ENCODE data around the gene ABCB10.
"Not testable (repeated sequence)": the region's sequence is repeated elsewhere in the genome, so short reads cannot be mapped to it uniquely, and the experiment has no call there.

Gene ABCB10

DNA sequence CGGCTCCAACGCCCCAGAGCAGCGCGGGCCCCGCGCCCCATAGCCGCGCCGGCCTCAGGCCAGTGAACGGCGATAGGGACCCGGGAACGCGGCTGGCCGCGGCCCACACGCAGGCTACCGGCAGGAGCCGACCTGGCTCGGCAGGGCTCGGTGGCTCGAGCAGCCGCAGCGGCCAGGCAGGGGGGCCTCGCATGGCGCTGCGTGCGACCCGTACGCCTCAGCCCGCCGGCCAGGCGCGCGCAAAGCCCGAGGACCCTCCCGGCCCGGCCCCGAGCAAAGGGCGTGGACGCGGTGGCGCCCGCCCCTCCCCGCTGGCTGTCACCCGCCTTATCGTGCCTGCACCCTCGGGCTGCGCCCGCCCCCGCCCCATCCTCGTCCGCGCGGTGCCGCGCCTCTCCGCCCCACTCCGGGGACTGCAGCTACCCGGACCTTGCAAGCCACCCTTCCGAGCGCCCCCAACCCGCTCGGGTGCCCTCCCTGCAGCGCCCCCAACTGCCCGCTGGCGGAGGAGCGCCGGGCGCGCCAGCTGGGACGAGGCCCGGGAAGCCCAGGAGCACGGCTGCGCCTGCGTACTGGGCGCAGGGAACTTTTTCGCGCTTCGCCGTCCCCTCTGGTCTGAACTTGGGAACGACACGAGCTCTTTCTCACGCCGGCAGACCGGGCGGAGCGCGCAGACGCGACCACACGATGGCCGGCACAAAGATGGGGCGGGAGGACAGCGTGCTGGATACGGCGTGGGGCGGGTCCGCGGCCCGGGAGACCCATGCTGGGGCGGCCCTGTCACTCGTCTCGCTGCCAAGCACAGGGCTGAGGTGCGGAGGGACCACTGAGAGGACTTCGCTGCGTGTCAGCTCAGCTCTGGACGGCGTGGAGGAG lies at the start of gene ABCB10:
ABCB10 (minus strand) TSS at position 248 of the 876 bp plus-strand sequence; CDS start at position 193, 55 bp downstream.
- DNase-seq: peak; percentile 88

DNA sequence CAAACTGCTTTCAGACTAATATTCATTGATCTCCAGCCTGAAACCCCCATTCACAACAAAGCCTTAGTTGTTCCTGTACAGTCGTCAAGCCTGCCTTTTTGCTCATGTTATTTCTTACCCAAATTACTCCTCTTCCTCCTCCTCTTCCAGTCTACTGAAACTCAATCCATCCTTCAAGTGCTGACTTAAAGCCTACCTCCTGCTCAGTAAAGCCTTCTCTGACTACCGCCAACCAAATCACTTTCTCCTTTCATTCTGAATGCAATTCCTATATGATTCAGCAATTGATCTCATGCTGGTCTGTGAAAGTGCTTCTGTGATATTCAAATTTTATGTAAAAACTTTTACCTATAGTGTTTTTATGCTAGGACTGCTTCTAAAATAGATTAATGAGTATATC lies 48.9 kb upstream of the ABCB10 start:
- DNase-seq: no peak

DNA sequence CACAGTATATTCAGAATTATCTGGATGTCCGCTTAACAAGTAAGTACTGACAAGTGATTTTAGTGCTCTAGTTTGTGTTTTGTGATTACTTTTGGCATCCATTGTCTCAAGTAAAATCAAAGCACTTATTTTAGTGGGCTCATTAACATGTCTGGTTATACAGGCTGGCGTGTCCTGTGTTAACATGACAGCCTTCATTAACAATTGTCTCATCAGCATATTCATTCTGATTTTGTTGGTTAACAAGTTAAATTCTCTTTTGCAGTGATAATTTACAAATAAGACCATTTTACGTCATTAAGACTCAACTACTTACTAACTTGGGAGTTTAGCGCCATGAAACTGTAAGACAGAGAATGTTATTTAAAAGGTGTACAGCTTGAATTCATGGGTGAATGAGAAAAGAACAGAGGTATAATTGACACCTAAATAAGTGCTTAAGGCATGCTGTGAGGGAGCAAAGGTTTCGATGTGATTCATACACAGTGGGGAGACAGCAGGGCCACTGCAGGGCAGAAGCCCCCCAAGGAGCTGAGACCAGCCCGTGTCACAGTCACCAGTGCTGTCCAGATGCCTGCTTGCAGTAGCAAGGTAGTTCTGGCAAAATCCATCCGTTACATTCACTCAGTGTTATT lies 45.0 kb upstream of the ABCB10 start:
- DNase-seq: no peak

DNA sequence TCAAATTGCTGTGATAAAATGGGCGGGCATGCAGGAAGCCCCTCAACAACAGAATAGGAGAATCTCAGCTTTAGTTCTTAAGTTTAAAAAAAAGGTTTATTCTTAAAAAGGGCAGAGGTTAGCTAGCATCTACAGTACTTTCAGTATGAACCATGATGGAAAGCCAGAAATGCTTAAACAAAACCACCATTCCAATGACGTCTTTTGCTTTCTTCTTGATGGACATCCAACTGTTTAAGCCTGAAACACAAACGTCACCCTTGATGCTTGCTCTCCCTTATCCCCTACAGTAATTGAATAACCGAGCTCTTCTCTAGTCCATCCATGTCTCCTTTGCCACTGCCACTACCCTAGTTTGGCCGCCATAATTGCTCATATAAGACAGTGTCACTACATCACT lies 41.7 kb upstream of the ABCB10 start:
- DNase-seq: no peak

DNA sequence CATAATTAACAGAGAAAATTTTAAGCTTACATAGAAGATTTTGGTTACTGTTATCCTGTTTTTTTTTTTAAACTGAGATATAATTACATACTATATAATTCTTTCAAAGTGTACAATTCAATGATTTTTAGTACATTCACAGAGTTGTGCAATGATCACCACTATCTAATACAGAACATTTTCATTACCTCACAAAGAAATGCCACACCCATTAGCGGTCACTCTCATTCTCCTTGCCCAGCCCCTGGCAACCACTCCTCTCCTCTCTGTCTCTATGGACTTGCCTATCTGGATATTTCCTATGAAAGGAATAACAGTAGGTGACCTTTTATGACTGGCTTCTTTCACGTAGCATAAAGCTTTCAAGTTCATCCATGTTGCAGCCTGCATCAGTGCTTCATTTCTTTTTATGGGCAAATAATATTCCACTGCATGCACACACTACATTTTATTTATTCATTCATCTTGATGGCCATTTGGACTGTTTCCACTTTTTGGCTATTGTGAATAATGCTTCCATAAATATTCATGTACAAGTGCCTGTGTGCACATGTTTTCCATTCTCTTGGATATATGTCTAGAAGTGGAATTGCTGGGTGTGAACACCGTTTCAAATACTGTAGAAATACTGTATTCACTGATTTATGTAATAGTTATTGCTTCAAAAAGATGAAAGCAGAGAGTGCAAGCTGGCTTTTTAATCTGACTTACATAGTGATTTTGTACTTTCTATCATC lies 40.9 kb upstream of the ABCB10 start:
- DNase-seq: no peak

DNA sequence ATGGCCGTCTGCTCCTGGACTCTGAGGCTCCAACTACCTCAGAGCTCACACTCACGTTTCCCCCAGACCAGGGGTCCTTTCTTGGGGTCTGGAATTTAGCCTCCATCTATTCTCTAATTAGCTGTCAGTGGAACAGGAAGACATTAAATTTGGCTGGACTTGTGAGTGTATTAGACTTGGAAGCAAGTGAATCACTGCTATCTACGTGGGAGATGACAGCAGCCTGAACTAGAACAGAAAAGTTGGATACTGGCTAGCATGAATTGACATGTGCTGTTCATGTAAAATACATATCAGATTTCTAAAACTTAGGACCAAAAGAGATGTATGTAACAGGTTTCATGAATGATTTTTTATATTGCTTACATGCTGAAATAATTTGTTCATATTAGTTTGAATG lies 39.4 kb upstream of the ABCB10 start:
- DNase-seq: no peak

DNA sequence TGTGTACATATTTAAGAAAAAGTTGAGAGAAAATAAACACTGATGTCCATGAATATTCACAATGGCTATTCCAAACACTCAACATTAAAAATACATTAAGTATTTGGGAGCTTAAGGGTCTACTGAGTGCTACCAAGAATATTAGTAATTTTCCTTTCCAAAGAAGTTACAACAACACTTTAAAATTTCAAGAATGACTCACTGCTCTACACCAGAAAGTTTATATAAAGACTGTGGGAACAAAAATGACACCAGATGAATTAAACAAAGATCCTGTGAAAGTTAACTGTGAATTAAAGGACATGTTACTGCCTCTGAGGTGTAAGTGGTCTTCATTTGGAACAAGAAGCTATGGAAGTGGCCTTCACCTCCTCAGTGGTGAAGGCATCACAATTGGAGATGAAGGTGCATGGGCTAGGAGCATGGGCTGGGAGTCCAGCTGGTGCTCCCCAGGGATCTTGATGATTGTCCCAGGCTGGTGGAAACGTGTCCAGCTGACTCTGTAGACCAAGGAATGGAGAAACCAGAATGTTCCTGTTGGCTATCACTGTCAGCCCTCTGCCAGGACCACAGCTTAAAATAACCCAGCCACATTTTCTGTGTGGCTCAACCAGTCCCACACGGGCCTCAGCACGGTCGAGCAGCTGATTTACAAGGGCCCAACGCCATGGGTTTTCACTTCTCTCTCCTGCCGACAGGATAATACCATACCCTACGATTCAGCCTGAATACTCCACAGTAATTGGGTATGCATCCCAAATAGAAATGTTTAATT lies 38.6 kb upstream of the ABCB10 start:
- no peak for DNase-seq

DNA sequence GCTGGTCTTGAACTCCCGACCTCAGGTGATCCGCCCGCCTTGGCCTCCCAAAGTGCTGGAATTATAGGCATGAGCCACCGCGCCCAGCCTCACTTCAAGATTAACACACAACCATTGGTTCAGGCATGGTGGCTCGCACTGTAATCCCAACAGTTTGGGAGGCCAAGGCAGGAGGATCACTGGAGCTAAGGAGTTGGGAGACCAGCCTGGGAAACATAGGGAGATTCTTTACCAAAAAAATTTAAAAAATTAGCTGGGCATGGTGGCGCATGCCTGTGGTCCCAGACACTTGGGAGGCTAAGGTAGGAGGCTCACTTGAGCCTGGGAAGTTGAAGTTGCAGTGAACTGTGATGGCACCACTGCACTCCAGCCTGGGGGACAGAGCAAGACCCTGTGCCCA lies 37.4 kb upstream of the ABCB10 start:
- DNase-seq: not testable (repeated sequence)

DNA sequence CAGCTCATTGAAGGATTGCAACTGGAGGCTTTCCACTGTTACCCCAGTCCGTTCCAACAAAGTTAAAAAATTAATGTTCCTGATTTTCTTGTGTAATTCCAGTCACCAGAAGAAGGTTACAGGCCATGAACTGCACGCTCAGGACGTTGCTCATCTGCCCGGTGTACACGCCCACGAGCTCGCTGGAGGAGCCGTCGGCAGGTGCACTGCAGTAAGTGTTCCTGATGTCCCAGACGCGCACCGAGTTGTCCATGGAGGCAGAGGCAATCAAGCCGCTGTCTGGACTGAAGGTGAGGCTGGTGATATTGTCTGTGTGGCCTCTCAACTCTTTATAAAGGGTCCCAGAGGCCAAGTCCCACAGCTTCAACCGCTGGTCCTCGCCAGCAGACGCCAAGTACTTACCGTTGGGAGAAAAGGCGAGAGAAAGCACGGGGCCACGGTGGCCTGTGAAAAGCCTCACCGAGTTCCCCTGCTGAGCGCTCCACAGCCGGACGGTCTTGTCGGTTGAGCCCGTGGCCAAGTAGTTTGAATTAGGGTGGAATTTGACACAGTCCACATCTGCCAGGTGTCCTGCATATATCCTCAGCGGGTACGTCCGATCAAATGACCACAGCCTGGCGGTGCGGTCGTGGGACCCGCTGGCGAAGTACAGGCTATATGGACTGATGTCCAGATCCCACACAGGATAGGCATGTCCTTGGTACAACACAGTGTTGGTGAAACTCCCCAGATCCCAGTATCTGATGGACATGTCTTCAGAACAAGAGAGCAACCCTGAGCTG lies 35.9 kb upstream of the ABCB10 start:
- no peak for DNase-seq

DNA sequence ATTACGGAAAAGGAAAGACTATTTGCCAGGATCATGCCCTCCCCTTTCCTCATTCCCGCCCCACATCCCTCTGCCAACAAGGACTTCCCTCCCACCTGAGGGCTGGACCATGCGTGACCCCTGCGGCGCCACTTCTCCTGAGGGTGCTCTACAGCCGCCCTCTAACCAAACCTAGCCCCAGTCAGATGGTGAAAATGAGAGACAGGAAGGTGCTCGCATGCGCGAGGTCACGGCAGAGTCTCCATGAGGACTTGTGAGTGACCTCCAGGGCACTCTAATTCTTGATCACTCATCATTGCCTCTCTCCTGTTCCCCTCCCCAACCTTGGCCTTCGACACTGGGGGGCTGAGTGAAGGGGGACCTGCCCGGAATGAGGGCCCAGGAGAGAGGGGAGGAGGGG lies 35.3 kb upstream of the ABCB10 start:
- DNase-seq: no peak

DNA sequence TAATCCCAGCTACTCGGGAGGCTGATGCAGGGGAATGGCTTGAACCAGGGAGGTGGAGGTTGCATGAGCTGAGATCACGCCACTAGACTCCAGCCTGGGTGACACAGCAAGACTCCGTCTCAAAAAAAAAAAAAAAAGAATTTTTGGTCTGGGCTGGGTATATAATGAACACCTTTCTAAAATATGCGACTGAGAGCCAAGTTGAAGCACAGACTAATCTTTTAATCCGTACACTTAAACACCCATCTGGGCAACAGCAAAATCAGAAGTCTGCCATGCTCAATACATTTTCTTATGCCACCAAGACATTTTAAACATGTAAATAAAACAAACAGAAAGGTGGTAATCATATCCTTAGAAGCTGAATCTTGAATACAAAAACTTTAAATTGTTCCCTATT lies 31.6 kb upstream of the ABCB10 start:
- DNase-seq: no peak

DNA sequence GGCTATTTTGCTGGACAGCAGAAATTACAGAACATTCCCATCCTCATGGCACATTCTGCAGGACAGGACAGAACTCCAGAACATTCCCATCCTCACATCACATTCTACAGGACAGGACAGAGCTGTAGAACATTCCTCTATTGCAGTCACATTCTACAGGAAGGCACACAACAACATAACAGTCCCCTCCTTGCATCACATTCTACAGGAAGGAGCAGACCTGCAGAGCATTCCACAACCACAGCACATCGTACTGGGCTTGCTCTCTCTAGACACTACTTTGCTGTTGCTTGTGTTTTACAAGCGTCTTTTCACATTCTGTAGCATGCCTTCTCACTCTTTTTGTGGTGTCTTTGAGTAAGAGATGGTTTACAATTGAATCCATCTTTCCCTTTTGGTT lies 26.8 kb upstream of the ABCB10 start:
- no peak for DNase-seq

DNA sequence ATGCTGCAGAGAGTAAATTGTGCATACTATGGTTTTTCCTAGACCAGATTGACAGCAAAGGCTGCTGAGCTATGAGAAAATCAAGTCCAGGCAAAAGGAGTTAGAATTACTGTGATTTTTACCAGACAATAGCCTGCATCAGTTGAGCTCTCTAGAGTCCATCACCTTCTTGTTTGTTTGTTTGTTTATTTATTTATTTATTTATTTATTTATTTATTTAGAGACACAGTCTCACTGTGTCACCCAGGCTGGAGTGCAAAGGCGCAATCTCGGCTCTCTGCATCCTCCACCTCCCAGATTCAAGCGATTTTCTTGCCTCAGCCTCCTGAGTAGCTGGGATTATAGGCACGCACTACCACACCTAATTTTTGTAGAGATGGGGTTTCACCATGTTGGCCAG lies 24.2 kb upstream of the ABCB10 start:
- DNase-seq: no peak

DNA sequence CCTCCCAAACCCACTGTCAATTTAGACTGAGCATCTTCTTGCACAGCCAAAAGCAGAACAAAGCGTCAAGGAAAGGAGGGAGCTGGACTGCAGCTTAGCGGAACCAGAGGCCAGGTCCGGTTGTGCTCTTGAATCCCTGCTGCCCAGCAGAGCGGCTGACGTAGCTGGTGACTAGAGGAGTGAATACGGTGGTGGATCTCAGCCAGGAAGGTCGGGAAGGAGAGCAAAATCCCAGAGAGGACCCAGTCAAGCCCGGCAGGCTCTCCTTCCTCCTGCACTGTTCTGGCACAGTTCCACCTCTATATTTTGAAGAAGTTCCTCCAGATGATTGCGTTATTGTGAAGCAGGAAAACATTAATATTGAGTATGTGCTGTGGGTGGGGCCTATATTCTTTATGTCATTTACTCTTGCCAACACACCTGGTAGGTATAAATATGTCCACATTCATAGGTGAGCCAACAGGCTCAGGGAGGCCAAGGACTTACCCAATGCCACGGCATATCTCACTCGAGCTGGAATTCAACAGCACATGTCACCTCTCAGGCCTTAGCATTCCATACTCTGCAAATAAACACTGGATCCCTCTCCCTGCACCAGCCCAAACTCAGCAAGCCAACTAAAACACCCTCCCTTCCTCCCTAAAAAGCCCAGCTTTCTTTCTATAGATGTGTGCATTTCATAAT lies 23.6 kb upstream of the ABCB10 start:
- DNase-seq: no peak

DNA sequence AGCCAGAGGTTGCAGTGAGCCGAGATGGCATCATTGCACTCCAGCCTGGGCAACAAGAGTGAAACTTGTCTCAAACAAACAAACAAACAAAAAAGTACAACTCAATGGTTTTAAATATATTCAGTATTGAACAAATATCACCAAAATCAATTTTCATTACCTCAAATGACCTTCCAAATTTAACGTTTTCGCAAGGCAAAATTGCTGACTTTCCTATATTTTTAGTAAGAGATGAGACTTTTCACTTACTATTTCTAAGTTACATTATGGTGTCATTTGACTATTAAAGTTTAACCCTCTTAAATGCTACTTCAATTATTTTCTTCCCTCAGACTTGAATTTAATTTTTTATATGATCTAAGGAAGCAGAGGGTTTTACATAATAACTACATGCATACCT lies 23.0 kb upstream of the ABCB10 start:
- no peak for DNase-seq

DNA sequence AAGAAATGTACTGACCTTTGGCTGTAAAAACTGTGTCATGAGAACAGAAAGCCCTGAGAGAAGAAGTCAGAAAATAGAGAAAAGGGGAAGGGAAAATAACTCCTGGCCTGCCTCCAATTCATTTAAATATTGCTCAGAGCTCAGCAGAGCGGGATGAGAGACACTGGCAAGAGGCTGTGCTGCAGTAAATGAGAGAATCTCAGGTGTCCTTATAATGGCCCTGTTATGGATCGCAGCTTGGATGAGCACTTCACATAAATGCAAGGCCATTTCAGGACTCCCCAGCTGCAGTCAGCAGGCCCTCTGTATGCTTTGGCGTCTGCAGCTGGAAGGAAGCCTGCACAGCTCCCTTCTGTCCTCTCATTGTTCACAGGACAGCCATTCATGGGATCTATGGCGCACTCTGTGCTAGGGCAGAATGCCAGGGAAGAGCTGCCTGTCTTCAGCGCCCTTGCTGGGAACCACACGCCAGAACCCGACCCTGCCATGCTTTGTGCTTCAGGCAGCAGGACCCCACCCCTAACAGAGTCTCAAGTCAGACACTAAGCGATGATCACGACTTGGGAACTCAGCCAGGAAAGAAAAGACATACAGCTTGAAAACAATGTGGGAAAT lies 20.7 kb upstream of the ABCB10 start:
- no peak for DNase-seq

DNA sequence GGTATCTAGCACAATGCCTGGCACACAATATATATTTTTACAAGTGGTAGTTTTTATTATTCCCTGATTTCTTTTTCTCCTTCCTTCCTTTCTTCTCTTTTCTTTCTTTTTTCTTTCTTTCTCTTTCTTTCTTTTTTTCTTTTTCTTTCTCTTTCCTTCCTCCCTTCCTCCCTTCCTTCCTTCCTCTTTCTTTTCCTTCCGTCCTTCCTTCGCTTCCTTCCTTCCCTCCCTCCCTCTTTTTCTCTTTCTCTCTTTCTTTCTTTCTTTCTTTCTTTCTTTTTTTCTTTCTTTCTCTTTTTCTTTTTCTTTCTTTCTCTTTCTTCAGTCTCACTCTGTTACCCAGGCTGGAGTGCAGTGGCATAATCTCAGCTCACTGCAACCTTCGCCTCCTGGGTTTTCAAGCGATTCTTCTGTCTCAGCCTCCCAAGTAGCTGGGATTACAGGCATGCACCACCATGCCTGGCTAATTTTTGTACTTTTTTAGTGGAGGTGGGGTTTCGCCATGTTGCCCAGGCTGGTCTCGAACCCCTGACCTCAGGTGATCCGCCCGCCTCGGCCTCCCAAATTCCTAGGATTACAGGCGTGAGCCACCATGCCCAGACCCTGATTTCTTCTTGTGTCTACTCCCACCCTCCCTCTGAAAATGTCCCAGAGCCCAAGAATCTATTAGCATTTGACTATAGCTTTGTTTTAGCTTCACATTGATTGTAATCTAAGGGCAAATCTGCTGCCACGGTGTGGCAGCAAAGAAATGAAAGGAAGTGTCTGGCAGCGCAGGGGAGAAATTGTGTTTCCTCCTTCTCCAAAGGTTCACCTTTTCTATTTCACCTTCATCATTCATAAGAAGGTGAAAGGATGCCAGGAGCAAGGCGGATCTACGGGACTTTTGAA lies 19.9 kb upstream of the ABCB10 start:
- DNase-seq: no peak

DNA sequence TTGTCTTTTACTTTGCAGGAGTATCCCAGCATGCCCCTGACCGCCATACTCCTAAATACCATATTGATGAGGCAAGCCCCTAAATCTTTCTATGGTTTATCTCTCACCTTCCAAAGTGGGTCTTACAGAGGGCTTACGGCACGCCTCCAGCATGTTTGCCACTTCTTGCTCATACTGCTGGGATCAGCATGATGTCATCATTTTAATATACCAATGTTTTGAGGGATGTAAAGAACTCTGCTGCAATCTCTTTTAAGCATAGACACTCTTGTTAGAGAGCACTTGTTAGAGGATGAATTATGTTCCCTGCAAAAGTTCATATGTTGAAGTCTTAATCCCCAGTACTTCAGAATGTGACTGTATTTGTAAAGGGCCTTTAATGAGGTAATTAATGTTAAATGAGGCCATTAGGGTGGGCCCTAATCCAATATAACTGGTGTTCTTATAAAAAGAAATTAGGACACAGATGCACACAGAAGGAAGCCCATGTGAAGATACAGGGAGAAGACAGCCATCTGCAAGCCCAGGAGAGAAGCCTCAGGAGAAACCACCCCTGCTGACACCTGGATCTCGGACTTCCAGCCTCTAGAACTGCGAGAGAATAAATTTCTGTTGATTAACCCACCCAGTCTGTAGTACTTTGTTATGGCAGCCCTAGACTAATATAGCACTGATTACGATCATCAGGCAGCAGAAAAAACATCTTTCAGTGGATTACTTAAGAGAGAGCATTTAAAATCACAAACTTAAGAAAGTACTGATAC lies 16.4 kb upstream of the ABCB10 start:
- DNase-seq: no peak

DNA sequence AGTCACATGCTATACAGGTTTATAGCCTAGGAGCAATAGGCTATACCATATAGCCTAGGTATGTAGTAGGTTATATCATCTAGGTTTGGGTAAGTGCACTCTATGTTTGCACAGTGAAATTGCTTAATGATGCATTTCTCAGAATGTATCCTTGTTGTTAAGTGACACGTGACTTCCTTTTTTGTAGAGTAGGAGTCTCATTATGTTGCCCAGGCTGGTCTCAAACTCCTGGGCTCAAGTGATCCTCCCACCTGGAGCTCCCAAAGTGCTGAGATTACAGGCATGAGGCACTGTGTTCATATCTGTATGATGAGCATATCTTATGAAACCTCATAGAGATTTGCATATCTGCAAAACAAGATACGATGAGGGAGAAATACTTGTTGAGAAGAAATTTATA lies 13.8 kb upstream of the ABCB10 start:
- no peak for DNase-seq
